Measurements from ENCODE around the gene PCCB. TPM values are rescaled to one million over a fixed set of nuclear protein-coding genes. Genes with fewer than 3 reads are reported as not detected.
"Not testable (repeated sequence)": the region's sequence is repeated elsewhere in the genome, so short reads cannot be mapped to it uniquely, and the experiment has no call there.

Gene PCCB
- total and polyA plus RNA-seq, 2 donors (not counting 3 experiments of a cell fraction or from before 2014, with no cell fraction given), result 28.6 to 36.5 TPM

DNA sequence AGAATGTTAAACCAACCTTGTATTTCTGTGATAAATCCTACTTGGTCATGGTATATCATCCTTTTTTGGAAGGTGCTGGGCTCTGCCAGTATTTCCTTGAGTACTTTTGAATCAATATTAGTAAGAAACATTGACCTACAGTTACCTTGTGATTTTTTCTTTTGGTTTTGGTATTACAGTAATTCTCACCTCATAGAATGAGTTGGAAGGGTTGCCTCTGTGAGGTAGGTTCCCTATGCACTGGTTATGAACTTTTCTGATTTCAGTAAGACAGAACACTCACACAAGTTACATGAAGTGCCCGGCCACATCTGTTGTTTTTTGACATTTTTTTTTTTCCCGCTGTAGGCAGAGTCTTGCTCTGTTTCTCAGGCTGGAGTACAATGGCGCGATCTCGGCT lies 20.0 kb downstream of the PCCB start:
- TF ChIP-seq POLR2AphosphoS5 (IDR thresholded peaks at IDR 0.05; ENCODE audit: insufficient read depth, low read depth, low read length), result no peak
- ChIA-PET CTCF (no interaction called here), POLR2A (no interaction called here)
- Histone ChIP-seq H3K4me2 (ENCODE audit: insufficient read depth, low read length) (no peak overlapping the region), H3K9me1 (replicated peaks; ENCODE audit: control insufficient read depth, extremely low read depth, insufficient read depth, low read length) (no peaks in the 10 kb centered on the region), H3K4me3 (replicated peaks in 1 of 3; ENCODE audit: insufficient read depth in 1 of 3, low read depth in 1 of 3, low read length in 3 of 3) (no peak overlapping the region), H3K9ac (replicated peaks; ENCODE audit: extremely low read depth, insufficient read depth, low read length) (no peak overlapping the region), H3K79me2 (ENCODE audit: control insufficient read depth, insufficient read depth, low read length) (peaks cover 4% of the 10 kb centered on the region), H3K27me3 (ENCODE audit: control insufficient read depth in 2 of 2, insufficient read depth in 2 of 2, low read length in 2 of 2) (no peaks in the 10 kb centered on the region), H3K4me1 (ENCODE audit: control insufficient read depth, extremely low read depth, insufficient read depth, low read length) (no peaks in the 10 kb centered on the region), H3K27ac (ENCODE audit: insufficient read depth, low read depth, low read length) (no peak overlapping the region), H2AFZ (ENCODE audit: low read depth, low read length) (no peak overlapping the region), H3K36me3 (ENCODE audit: control insufficient read depth in 2 of 2, extremely low read depth in 1 of 2, insufficient read depth in 2 of 2, low read length in 2 of 2) (no peaks in the 10 kb centered on the region), H4K20me1 (replicated peaks; ENCODE audit: control insufficient read depth, extremely low read depth, insufficient read depth, low read length) (no peaks in the 10 kb centered on the region), H3K9me3 (replicated peaks; ENCODE audit: control insufficient read depth, insufficient read depth, low read length) (no peaks in the 10 kb centered on the region)
- FAIRE-seq, result no peak
- BruUV-seq (replicated peaks), result no TSS peak
- no peak for DNase-seq (ENCODE audit: low read depth, low spot score)
- dilution Hi-C loops (cut with MboI; ENCODE audit: extremely low pct_ligation_motif_present, low sequenced_read_pairs) (no loop called here), intact Hi-C loops (cut with micrococcal nuclease) (no loop called here)

DNA sequence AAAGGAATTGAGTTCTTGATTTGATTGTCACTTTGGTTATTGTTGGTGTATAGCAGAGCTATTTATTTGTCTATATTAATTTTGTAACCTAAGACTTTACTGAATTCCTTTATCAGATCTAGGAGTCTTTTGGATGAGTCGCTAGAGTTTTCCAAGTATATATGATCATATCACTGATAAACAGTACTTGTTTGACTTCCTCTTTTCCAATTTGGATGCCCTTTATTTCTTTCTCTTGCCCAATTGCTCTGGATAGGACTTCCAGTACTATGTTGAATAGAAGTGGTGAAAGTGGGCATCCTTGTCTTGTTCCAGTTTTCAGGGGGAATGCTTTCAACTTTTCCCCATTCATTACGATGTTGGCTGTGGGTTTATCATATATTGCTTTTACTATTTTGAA lies 21.5 kb downstream of the PCCB start:
- dilution Hi-C loops (cut with MboI; ENCODE audit: extremely low pct_ligation_motif_present, low sequenced_read_pairs); intact Hi-C loops (cut with micrococcal nuclease); H3K4me2 ChIP-seq (ENCODE audit: insufficient read depth, low read length); H3K79me2 ChIP-seq (ENCODE audit: control insufficient read depth, insufficient read depth, low read length); CTCF ChIA-PET; DNase-seq (ENCODE audit: low read depth, low spot score); H3K4me3 ChIP-seq (replicated peaks in 1 of 3; ENCODE audit: insufficient read depth in 1 of 3, low read depth in 1 of 3, low read length in 3 of 3); H4K20me1 ChIP-seq (replicated peaks; ENCODE audit: control insufficient read depth, extremely low read depth, insufficient read depth, low read length); H3K27me3 ChIP-seq (ENCODE audit: control insufficient read depth in 2 of 2, insufficient read depth in 2 of 2, low read length in 2 of 2); H3K27ac ChIP-seq (ENCODE audit: insufficient read depth, low read depth, low read length); H2AFZ ChIP-seq (ENCODE audit: low read depth, low read length); H3K36me3 ChIP-seq (ENCODE audit: control insufficient read depth in 2 of 2, extremely low read depth in 1 of 2, insufficient read depth in 2 of 2, low read length in 2 of 2); BruUV-seq (replicated peaks); FAIRE-seq; H3K9me3 ChIP-seq (replicated peaks; ENCODE audit: control insufficient read depth, insufficient read depth, low read length); H3K9me1 ChIP-seq (replicated peaks; ENCODE audit: control insufficient read depth, extremely low read depth, insufficient read depth, low read length); H3K9ac ChIP-seq (replicated peaks; ENCODE audit: extremely low read depth, insufficient read depth, low read length); H3K4me1 ChIP-seq (ENCODE audit: control insufficient read depth, extremely low read depth, insufficient read depth, low read length): not testable (repeated sequence)
- POLR2A ChIA-PET, result interaction anchor here (0.5 kb wide), 1 partner anchor 17 kb away, joined by 8 read pairs; no protein-coding TSS in a partner anchor

Measured in endothelial cell of umbilical vein (primary cell).